Neural progenitor cell (in vitro differentiated cells): ENCODE results near the gene PFN1.

Experiments
- CTCF ChIP-seq: fragments of 200-600 bp; sonication (generic); IDR thresholded peaks from 2 replicates; pipeline ENCODE4 v1.5.1; 2017; ENCODE audit warnings: antibody characterized with exemption, mild to moderate bottlenecking
- EZH2 ChIP-seq: fragments of 200-600 bp; sonication (generic); IDR thresholded peaks from 2 replicates; pipeline ENCODE4 v1.6.1; 2017; ENCODE audit warnings: antibody characterized with exemption, mild to moderate bottlenecking, moderate library complexity
- EZH2phosphoT487 ChIP-seq: fragments of 200-600 bp; sonication (generic); IDR thresholded peaks from 2 replicates; pipeline ENCODE4 v1.6.1; 2017; ENCODE audit warnings: antibody characterized with exemption

DNA sequence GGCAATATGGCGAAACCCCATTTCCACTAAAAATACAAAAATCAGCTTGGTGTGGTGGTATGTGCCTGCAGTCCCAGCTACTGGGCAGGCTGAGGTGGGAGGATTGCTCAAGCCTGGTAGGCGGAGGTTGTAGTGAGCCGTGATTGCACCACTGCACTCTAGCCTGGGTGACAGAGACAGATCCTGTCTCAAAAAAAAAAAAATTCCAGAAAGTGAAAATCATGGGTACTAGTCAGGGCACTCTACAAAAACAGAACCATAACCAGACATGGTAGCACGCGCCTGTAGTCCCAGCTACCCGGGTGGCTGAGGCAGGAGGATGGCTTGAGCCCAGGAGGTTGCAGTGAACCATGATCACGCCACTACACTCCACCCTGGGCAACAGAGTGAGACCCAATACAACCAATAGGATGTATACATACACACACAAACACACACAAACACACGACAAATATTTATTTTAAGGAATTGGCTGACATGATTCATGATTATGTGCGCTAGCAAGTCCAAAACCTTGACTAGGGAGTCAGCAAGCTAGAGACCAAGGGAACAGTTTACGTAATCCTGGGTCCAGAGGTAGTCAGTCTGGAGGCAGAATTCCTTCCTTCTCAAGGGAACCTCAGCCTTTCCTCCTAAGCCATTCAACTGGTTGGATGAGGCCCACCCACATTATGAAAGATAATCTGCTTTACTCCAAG lies 27.8 kb downstream of the PFN1 start:
- TF ChIP-seq CTCF = no peak
- no peak for TF ChIP-seq EZH2
- TF ChIP-seq EZH2phosphoT487 = no peak
